ENCODE data around the gene ARHGAP6.

DNA sequence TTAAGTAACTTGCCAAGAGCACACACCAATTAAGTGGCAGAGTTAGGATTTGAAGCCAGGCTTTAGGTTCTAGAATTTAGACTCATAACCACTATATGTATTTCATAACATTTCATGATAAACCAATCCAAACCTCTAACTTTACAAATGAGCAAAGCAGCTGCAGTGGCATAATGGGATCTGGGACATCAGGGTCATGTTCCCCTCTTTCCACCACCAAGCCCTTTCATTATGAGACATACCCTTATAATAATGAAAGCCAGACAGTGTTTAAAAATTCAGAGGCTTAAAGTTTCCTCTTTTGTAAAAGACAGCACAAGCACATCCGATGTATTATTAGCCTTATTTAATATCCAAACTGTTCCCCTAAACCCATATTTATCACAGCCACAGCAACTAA lies 400.8 kb downstream of the ARHGAP6 start:
- TF ChIP-seq, protein P1, sequence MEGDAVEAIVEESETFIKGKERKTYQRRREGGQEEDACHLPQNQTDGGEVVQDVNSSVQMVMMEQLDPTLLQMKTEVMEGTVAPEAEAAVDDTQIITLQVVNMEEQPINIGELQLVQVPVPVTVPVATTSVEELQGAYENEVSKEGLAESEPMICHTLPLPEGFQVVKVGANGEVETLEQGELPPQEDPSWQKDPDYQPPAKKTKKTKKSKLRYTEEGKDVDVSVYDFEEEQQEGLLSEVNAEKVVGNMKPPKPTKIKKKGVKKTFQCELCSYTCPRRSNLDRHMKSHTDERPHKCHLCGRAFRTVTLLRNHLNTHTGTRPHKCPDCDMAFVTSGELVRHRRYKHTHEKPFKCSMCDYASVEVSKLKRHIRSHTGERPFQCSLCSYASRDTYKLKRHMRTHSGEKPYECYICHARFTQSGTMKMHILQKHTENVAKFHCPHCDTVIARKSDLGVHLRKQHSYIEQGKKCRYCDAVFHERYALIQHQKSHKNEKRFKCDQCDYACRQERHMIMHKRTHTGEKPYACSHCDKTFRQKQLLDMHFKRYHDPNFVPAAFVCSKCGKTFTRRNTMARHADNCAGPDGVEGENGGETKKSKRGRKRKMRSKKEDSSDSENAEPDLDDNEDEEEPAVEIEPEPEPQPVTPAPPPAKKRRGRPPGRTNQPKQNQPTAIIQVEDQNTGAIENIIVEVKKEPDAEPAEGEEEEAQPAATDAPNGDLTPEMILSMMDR (IDR thresholded peaks at IDR 0.05): no peak
- TF ChIP-seq POLR2A (IDR thresholded peaks at IDR 0.05): no peak
